Measurements from ENCODE around the gene RPS26.

The RPS26 gene

GRCh38 chr12:56084958-56085543 lies 43.3 kb downstream of the RPS26 start:
- no peak overlapping the region for H3K4me3 ChIP-seq (ENCODE audit: low read depth, low read length)
- POLR2A ChIA-PET, result interaction anchor here (1.0 kb wide), 1 partner anchor 19 kb away, joined by 3 read pairs; the partner anchor contains the start of gene PA2G4
- TF ChIP-seq CTCF (IDR thresholded peaks at IDR 0.05; ENCODE audit: insufficient read depth, low read length, missing control alignments), result no peak
- no peak for DNase-seq (ENCODE audit: low read depth, low spot score)
- CTCF ChIA-PET, result interaction anchor here (0.6 to 2.1 kb wide), 9 partner anchors 11 to 347 kb away, joined by 3 to 6 read pairs (median 4); no protein-coding TSS in a partner anchor

GRCh38 chr12:56086096-56086495 lies 44.4 kb downstream of the RPS26 start:
- no peak for TF ChIP-seq CTCF (IDR thresholded peaks at IDR 0.05; ENCODE audit: insufficient read depth, low read length, missing control alignments)
- no peak for DNase-seq (ENCODE audit: low read depth, low spot score)
- H3K4me3 ChIP-seq (ENCODE audit: low read depth, low read length), result no peak overlapping the region
- ChIA-PET CTCF (interaction anchor here (1.0 to 2.1 kb wide), 9 partner anchors 9 to 57 kb away, joined by 3 to 6 read pairs (median 4); no protein-coding TSS in a partner anchor), POLR2A (no interaction called here)

- no peak for DNase-seq (ENCODE audit: low read depth, low spot score)
- no peak overlapping the region for H3K4me3 ChIP-seq (ENCODE audit: low read depth, low read length)
- POLR2A ChIA-PET, result no interaction called here
- CTCF ChIA-PET, result interaction anchor here (0.7 to 2.1 kb wide), 7 partner anchors 10 to 148 kb away, joined by 3 to 6 read pairs (median 3); no protein-coding TSS in a partner anchor
- no peak for TF ChIP-seq CTCF (IDR thresholded peaks at IDR 0.05; ENCODE audit: insufficient read depth, low read length, missing control alignments)
Observed at GRCh38 chr12:56086608-56087007, 44.9 kb downstream of the RPS26 start.

GRCh38 chr12:56087220-56087619 lies 45.5 kb downstream of the RPS26 start:
- DNase-seq (ENCODE audit: low read depth, low spot score), result no peak
- ChIA-PET POLR2A (no interaction called here), CTCF (interaction anchor here (0.7 to 2.0 kb wide), 3 partner anchors 15 to 149 kb away, joined by 3 to 6 read pairs (median 4); no protein-coding TSS in a partner anchor)

More at GRCh38 chr12:56087220-56087619, 45.5 kb downstream of the RPS26 start:
- no peak for TF ChIP-seq CTCF (IDR thresholded peaks at IDR 0.05; ENCODE audit: insufficient read depth, low read length, missing control alignments)
- H3K4me3 ChIP-seq (ENCODE audit: low read depth, low read length), result no peak overlapping the region
